Measurements from ENCODE around the gene SH3PXD2A.

The SH3PXD2A gene

GRCh38 chr10:103553743-103554487 lies 301.5 kb downstream of the SH3PXD2A start:
- no peak for TF ChIP-seq CTCF (IDR thresholded peaks at IDR 0.05; ENCODE audit: low read depth, low read length)
- no peak overlapping the region for H3K4me3 ChIP-seq (replicated peaks in 1 of 2; ENCODE audit: low read depth in 2 of 2, low read length in 2 of 2)
- no peak for DNase-seq (ENCODE audit: low read depth in 2 of 2)

- DNase-seq (ENCODE audit: low read depth in 2 of 2) = no peak
- no peak for TF ChIP-seq CTCF (IDR thresholded peaks at IDR 0.05; ENCODE audit: low read depth, low read length)
- no peak overlapping the region for H3K4me3 ChIP-seq (replicated peaks in 1 of 2; ENCODE audit: low read depth in 2 of 2, low read length in 2 of 2)
Observed at GRCh38 chr10:103552856-103553742, 302.3 kb downstream of the SH3PXD2A start.

GRCh38 chr10:103551619-103552602 lies 303.5 kb downstream of the SH3PXD2A start:
- H3K4me3 ChIP-seq (replicated peaks in 1 of 2; ENCODE audit: low read depth in 2 of 2, low read length in 2 of 2) = no peak overlapping the region
- no peak for DNase-seq (ENCODE audit: low read depth in 2 of 2)
- no peak for TF ChIP-seq CTCF (IDR thresholded peaks at IDR 0.05; ENCODE audit: low read depth, low read length)

GRCh38 chr10:103550229-103550628 lies 305.1 kb downstream of the SH3PXD2A start:
- no peak for TF ChIP-seq CTCF (IDR thresholded peaks at IDR 0.05; ENCODE audit: low read depth, low read length)
- DNase-seq (ENCODE audit: low read depth in 2 of 2) = no peak
- H3K4me3 ChIP-seq (replicated peaks in 1 of 2; ENCODE audit: low read depth in 2 of 2, low read length in 2 of 2) = no peak overlapping the region

GRCh38 chr10:103549349-103549685 lies 306.1 kb downstream of the SH3PXD2A start:
- DNase-seq (ENCODE audit: low read depth in 2 of 2) = no peak
- no peak overlapping the region for H3K4me3 ChIP-seq (replicated peaks in 1 of 2; ENCODE audit: low read depth in 2 of 2, low read length in 2 of 2)
- TF ChIP-seq CTCF (IDR thresholded peaks at IDR 0.05; ENCODE audit: low read depth, low read length) = no peak

GRCh38 chr10:103548581-103549348 lies 306.6 kb downstream of the SH3PXD2A start:
- no peak for DNase-seq (ENCODE audit: low read depth in 2 of 2)
- H3K4me3 ChIP-seq (replicated peaks in 1 of 2; ENCODE audit: low read depth in 2 of 2, low read length in 2 of 2) = no peak overlapping the region
- no peak for TF ChIP-seq CTCF (IDR thresholded peaks at IDR 0.05; ENCODE audit: low read depth, low read length)

Measured in cardiac fibroblast (primary cell).